ENCODE data around the gene FARP1. TPM values are rescaled to one million over a fixed set of nuclear protein-coding genes. Genes with fewer than 3 reads are reported as not detected.
"Not testable (repeated sequence)": the region's sequence is repeated elsewhere in the genome, so short reads cannot be mapped to it uniquely, and the experiment has no call there.

FARP1 gene
- total RNA-seq, 1 donor from 2014 or later: 36.5 TPM

DNA sequence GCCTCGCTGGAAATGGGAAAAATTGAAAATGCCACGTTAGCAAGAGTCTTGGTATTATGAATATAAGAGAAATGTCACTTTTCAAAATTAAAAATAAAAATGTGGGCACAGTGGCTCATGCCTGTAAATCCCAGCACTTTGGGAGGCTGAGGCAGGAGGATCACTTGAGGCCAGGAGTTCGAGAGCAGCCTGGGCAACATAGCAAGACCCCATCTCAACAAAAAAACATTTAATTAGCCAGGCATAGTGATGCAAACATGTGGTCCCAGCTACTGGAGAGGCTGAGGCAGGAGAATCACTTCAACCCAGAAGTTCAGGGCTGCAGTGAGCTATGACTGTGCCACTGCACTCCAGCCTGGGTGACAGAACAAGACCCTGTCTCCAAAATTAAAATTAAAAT is 270.4 kb downstream of the FARP1 start:
- H3K27ac ChIP-seq (ENCODE audit: low read depth, low read length); H3K9me3 ChIP-seq (ENCODE audit: control insufficient read depth in 3 of 3, low read length in 3 of 3); H3K4me1 ChIP-seq (ENCODE audit: control insufficient read depth in 3 of 3, insufficient read depth in 3 of 3, low read length in 3 of 3); H3K9ac ChIP-seq (ENCODE audit: low read depth in 1 of 3, low read length in 3 of 3); H3K27me3 ChIP-seq (ENCODE audit: control insufficient read depth in 3 of 3, insufficient read depth in 3 of 3, low read length in 3 of 3); H3K4me3 ChIP-seq (ENCODE audit: low read length in 3 of 3): not testable (repeated sequence)
- peaks cover 4 to 15% (median 9%) of the 10 kb centered on the region in 3 donors for H3K36me3 ChIP-seq (ENCODE audit: control insufficient read depth in 3 of 3, insufficient read depth in 3 of 3, low read length in 3 of 3)

DNA sequence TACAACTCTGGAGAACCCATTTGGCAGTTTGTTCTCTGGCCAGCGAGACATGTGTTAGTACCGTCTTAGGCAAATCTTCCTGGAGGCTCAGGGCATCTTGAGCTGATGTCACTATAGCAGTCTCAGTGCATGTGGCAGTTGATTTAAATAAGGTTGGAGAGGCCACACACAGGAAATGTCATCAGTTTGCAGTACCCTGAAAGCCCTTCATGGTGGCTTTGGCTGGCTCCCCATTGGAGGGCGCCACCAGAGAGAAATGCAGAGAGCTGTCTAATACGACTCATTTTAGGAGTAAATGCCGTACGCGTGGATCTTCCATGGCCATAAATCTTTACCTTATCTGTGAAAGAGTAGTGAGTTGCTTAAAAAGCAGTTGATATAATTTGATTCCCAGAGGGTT is 270.9 kb downstream of the FARP1 start:
- H3K36me3 ChIP-seq (ENCODE audit: control insufficient read depth in 3 of 3, insufficient read depth in 3 of 3, low read length in 3 of 3): peaks cover 4 to 15% (median 9%) of the 10 kb centered on the region in 3 donors
- no peak overlapping the region for H3K9ac ChIP-seq (ENCODE audit: low read depth in 1 of 3, low read length in 3 of 3)
- no peak overlapping the region for H3K27ac ChIP-seq (ENCODE audit: low read depth, low read length)
- H3K9me3 ChIP-seq (ENCODE audit: control insufficient read depth in 3 of 3, low read length in 3 of 3): no peaks in the 10 kb centered on the region
- no peaks in the 10 kb centered on the region for H3K27me3 ChIP-seq (ENCODE audit: control insufficient read depth in 3 of 3, insufficient read depth in 3 of 3, low read length in 3 of 3)
- H3K4me3 ChIP-seq (ENCODE audit: low read length in 3 of 3): no peak overlapping the region
- H3K4me1 ChIP-seq (ENCODE audit: control insufficient read depth in 3 of 3, insufficient read depth in 3 of 3, low read length in 3 of 3): no peaks in the 10 kb centered on the region

GRCh38 chr13:98415326-98416070 is 272.6 kb downstream of the FARP1 start:
- Histone ChIP-seq H3K36me3 (ENCODE audit: control insufficient read depth in 3 of 3, insufficient read depth in 3 of 3, low read length in 3 of 3) (peaks cover 0 to 9% (median 8%) of the 10 kb centered on the region in 3 donors), H3K9me3 (ENCODE audit: control insufficient read depth in 3 of 3, low read length in 3 of 3) (no peaks in the 10 kb centered on the region), H3K27me3 (ENCODE audit: control insufficient read depth in 3 of 3, insufficient read depth in 3 of 3, low read length in 3 of 3) (no peaks in the 10 kb centered on the region), H3K9ac (ENCODE audit: low read depth in 1 of 3, low read length in 3 of 3) (no peak overlapping the region), H3K4me1 (ENCODE audit: control insufficient read depth in 3 of 3, insufficient read depth in 3 of 3, low read length in 3 of 3) (no peaks in the 10 kb centered on the region), H3K4me3 (ENCODE audit: low read length in 3 of 3) (no peak overlapping the region), H3K27ac (ENCODE audit: low read depth, low read length) (no peak overlapping the region)

GRCh38 chr13:98416408-98416807 is 273.5 kb downstream of the FARP1 start:
- Histone ChIP-seq H3K9me3 (ENCODE audit: control insufficient read depth in 3 of 3, low read length in 3 of 3) (no peaks in the 10 kb centered on the region), H3K36me3 (ENCODE audit: control insufficient read depth in 3 of 3, insufficient read depth in 3 of 3, low read length in 3 of 3) (peaks cover 0 to 12% (median 8%) of the 10 kb centered on the region in 3 donors), H3K4me1 (ENCODE audit: control insufficient read depth in 3 of 3, insufficient read depth in 3 of 3, low read length in 3 of 3) (no peaks in the 10 kb centered on the region), H3K4me3 (ENCODE audit: low read length in 3 of 3) (no peak overlapping the region), H3K9ac (ENCODE audit: low read depth in 1 of 3, low read length in 3 of 3) (no peak overlapping the region), H3K27ac (ENCODE audit: low read depth, low read length) (no peak overlapping the region), H3K27me3 (ENCODE audit: control insufficient read depth in 3 of 3, insufficient read depth in 3 of 3, low read length in 3 of 3) (no peaks in the 10 kb centered on the region)

DNA sequence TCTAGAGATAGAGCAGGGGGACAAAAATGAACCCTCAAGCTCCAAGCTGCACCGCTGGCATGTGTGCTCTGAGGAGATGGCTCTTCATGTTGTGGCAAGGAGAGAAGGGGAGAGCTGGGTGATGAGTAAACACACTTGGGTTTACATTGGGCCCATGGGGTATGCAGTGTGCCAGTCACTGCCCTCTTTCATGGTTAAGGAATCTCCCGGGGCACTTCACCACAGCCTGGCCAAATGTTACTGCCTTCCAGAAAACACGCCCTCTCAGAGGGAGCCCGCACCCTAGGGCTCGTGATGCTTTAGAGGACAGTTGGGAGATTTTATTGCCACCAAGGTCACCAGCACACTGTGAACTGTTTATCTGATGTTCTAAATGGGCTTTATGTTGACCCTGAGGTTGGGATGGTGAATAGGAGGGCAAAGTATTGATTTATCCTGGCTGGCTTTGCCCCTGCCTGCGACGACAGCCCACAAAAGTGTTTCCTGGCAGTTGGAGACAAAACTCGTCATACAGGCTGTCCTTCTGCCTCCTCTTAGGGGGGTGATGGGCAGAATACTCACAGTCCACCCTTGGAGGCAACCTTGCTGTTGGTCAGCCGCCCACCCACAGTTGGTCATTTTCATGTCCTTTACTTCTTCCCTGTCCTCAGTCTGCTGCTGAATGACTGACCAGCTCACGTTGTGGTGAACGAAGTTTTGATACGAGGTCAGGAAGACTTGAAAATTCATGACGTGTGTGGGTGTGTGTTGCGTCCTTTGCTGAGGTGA is 277.1 kb downstream of the FARP1 start:
- Histone ChIP-seq H3K36me3 (ENCODE audit: control insufficient read depth in 3 of 3, insufficient read depth in 3 of 3, low read length in 3 of 3) (peaks cover 0 to 12% (median 8%) of the 10 kb centered on the region in 3 donors), H3K4me1 (ENCODE audit: control insufficient read depth in 3 of 3, insufficient read depth in 3 of 3, low read length in 3 of 3) (no peaks in the 10 kb centered on the region), H3K27ac (ENCODE audit: low read depth, low read length) (no peak overlapping the region), H3K27me3 (ENCODE audit: control insufficient read depth in 3 of 3, insufficient read depth in 3 of 3, low read length in 3 of 3) (no peaks in the 10 kb centered on the region), H3K9me3 (ENCODE audit: control insufficient read depth in 3 of 3, low read length in 3 of 3) (no peaks in the 10 kb centered on the region), H3K4me3 (ENCODE audit: low read length in 3 of 3) (no peak overlapping the region), H3K9ac (ENCODE audit: low read depth in 1 of 3, low read length in 3 of 3) (no peak overlapping the region)

GRCh38 chr13:98420554-98421175 is 277.8 kb downstream of the FARP1 start:
- Histone ChIP-seq H3K4me3 (ENCODE audit: low read length in 3 of 3) (no peak overlapping the region), H3K9ac (ENCODE audit: low read depth in 1 of 3, low read length in 3 of 3) (no peak overlapping the region), H3K4me1 (ENCODE audit: control insufficient read depth in 3 of 3, insufficient read depth in 3 of 3, low read length in 3 of 3) (no peaks in the 10 kb centered on the region), H3K36me3 (ENCODE audit: control insufficient read depth in 3 of 3, insufficient read depth in 3 of 3, low read length in 3 of 3) (peaks cover 0 to 6% (median 3%) of the 10 kb centered on the region in 3 donors), H3K27me3 (ENCODE audit: control insufficient read depth in 3 of 3, insufficient read depth in 3 of 3, low read length in 3 of 3) (no peaks in the 10 kb centered on the region), H3K9me3 (ENCODE audit: control insufficient read depth in 3 of 3, low read length in 3 of 3) (no peaks in the 10 kb centered on the region), H3K27ac (ENCODE audit: low read depth, low read length) (no peak overlapping the region)

DNA sequence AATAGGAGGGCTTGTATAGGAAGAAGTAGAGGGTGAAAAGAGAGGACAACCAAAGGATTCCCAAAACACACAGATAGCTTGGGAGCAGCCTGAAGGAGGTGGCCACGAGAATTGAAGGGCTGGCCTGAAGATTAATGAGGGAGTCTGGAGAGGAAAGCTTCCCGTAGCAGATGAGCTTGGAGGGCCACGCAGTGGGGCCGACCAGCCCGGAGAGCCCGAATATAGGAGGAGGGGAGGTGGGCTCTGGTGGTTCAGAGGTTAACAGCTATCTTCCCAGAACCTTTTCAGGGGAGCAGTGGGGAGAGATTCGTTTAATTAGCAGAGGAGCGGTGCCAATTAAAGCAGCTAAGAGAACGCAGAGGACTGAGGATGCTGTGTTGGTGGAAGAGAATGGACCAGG is 279.2 kb downstream of the FARP1 start:
- Histone ChIP-seq H3K36me3 (ENCODE audit: control insufficient read depth in 3 of 3, insufficient read depth in 3 of 3, low read length in 3 of 3) (peaks cover 2 to 6% (median 2%) of the 10 kb centered on the region in 3 donors), H3K27ac (ENCODE audit: low read depth, low read length) (no peak overlapping the region), H3K4me3 (ENCODE audit: low read length in 3 of 3) (no peak overlapping the region), H3K27me3 (ENCODE audit: control insufficient read depth in 3 of 3, insufficient read depth in 3 of 3, low read length in 3 of 3) (no peaks in the 10 kb centered on the region), H3K9ac (ENCODE audit: low read depth in 1 of 3, low read length in 3 of 3) (no peak overlapping the region), H3K9me3 (ENCODE audit: control insufficient read depth in 3 of 3, low read length in 3 of 3) (no peaks in the 10 kb centered on the region), H3K4me1 (ENCODE audit: control insufficient read depth in 3 of 3, insufficient read depth in 3 of 3, low read length in 3 of 3) (peaks cover 0 to 3% (median 0%) of the 10 kb centered on the region in 3 donors)

DNA sequence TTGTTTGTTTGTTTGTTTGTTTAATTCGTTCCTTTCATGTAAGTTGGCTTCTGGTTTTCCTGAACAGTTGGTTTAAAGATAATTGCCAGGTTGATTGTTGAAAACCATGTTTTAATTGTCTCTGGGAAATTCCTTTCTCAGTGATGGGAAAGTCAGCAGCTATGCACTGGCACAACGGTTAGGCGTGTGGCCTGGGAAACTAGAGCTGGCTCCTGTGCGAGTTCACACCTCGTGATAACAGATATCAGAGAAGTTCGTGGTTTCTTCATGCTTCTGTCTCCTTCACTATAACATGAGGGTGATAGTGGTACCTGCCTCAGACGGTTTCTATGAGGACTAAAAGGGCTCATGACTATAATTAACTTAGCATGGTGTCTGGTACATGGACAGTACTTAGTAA is 280.5 kb downstream of the FARP1 start:
- H3K9ac ChIP-seq (ENCODE audit: low read depth in 1 of 3, low read length in 3 of 3): no peak overlapping the region
- no peak overlapping the region for H3K4me3 ChIP-seq (ENCODE audit: low read length in 3 of 3)
- peaks cover 6 to 16% (median 7%) of the 10 kb centered on the region in 3 donors for H3K4me1 ChIP-seq (ENCODE audit: control insufficient read depth in 3 of 3, insufficient read depth in 3 of 3, low read length in 3 of 3)
- no peak overlapping the region for H3K27ac ChIP-seq (ENCODE audit: low read depth, low read length)
- H3K27me3 ChIP-seq (ENCODE audit: control insufficient read depth in 3 of 3, insufficient read depth in 3 of 3, low read length in 3 of 3): no peaks in the 10 kb centered on the region
- H3K9me3 ChIP-seq (ENCODE audit: control insufficient read depth in 3 of 3, low read length in 3 of 3): no peaks in the 10 kb centered on the region
- H3K36me3 ChIP-seq (ENCODE audit: control insufficient read depth in 3 of 3, insufficient read depth in 3 of 3, low read length in 3 of 3): peaks cover 2 to 6% (median 5%) of the 10 kb centered on the region in 3 donors

DNA sequence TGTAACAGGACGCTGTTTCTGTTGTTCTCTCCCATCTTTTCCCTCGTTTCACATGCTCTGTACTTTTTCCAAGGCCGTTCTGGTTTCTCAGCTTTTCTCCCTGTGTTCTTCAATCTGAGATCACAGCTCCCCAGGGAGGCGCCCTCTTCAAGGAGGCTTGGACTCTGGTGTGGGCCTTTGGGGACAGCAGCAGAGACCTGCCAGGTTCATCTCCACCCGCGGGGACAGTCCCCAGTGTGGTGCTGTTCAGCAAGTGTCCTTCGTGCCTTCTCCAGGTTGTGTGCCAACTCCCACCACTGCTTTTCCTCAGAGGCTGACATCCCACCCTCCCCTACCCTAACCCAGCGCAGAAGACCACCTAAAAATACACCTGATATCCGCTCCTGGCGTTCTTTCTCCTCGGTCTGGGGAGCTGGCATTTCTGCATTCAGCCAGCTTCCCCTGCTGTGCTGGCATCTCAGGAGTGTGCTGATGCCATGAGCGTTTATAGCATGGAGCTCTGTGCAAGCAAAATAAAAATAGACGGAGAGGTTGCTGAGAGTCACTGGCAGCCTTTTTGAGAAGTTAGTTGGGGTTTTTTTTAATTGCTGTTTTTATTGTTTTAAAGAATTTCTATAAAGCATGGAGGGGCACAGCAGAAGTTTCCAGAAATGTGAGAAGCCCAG is 284.6 kb downstream of the FARP1 start:
- H3K27me3 ChIP-seq (ENCODE audit: control insufficient read depth in 3 of 3, insufficient read depth in 3 of 3, low read length in 3 of 3): no peaks in the 10 kb centered on the region
- peaks cover 6 to 19% (median 8%) of the 10 kb centered on the region in 3 donors for H3K4me1 ChIP-seq (ENCODE audit: control insufficient read depth in 3 of 3, insufficient read depth in 3 of 3, low read length in 3 of 3)
- H3K27ac ChIP-seq (ENCODE audit: low read depth, low read length): no peak overlapping the region
- no peaks in the 10 kb centered on the region for H3K9me3 ChIP-seq (ENCODE audit: control insufficient read depth in 3 of 3, low read length in 3 of 3)
- H3K9ac ChIP-seq (ENCODE audit: low read depth in 1 of 3, low read length in 3 of 3): peak overlapping the region in 2 of 3 donors; percentile 69 to 72
- H3K4me3 ChIP-seq (ENCODE audit: low read length in 3 of 3): peak overlapping the region; percentile 59 to 67 (median 64)
- H3K36me3 ChIP-seq (ENCODE audit: control insufficient read depth in 3 of 3, insufficient read depth in 3 of 3, low read length in 3 of 3): peaks cover 0 to 7% (median 4%) of the 10 kb centered on the region in 3 donors
